Mesenteric fat pad (tissue), 1 donor: ENCODE measurements around the gene POTEF. TPM values are rescaled to one million over a fixed set of nuclear protein-coding genes. Genes with fewer than 3 reads are reported as not detected.
"Not testable (repeated sequence)": the region's sequence is repeated elsewhere in the genome, so short reads cannot be mapped to it uniquely, and the experiment has no call there.

ENCODE experiments used
- DNase-seq: peaks from one replicate; pipeline ENCODE4 v3.0.0-alpha.2; 2020; ENCODE audit warnings: low spot score
- total RNA-seq: library from RNA; stranded (reverse); fragmentation: NEBNext Ultra II Directional; extraction: Animal tissue kit (Norgen Biotek cat#: 25700); gene quantifications from one replicate; pipeline ENCODE4 v1.2.1, GENCODE V29; 2021
- donor health status: DM: yes; HTN: yes; CAD: no.

POTEF gene
- total RNA-seq, 1 donor from 2014 or later = not detected

DNA sequence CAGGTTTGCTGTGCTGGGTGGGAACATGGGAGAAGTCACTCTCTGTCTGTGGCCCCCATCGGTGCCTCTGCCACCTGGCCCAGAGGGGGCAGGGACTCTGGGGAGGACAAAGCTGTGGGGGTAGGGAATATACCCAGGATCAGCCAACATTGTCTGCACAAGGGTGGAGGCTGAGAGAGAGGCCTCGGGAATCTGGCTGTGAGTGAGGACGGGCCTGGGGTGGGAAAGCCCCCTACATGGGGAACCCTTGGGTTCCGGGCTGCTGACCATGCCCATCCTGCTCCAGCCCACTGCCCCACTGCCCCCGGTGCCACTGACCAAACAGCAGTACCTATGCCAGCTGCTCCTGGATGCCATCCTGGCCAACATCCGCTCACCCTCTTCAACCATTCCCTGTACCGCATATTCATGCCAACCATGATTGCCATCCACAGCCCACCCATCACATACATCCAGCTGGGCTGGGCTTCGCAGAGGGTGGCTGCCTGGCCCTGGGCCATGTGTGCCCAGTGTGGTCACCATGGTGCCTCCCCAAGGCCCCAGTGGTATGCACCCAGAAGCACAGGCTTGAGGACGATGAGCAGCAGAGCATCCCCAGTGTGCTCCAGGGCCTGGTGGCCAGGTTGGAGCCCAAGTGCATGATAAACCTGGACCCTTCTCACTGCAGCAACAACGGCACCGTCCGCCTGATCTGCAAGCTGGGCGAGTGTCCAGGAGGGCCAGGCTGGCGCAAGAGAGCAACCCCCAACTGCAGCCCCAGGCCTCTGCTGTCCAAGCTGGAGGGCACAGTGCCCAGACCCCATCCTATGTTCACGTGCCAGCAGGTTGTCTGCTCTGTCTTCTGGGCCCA is 6.9 kb upstream of the POTEF start:
- DNase-seq = no peak

DNA sequence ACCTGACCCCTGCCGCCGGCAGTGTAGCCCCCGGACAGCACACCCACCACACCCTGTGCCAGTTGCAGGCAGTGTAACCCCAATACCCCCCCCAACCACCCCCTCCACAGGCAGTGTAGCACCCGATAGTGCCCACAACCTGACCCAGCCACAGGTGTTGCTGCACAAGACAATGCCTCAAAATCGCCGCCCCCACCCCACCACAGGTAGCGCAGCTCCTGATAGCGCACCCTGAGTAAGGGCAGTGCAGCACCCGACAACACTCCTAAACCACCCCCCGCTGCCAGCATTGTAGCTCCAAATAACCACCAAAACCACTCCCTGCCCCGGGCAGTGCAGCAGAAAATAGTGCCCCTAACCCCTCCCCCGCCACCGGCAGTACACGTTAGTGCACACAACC is 558 bp downstream of the POTEF start:
- not testable (repeated sequence) for DNase-seq

DNA sequence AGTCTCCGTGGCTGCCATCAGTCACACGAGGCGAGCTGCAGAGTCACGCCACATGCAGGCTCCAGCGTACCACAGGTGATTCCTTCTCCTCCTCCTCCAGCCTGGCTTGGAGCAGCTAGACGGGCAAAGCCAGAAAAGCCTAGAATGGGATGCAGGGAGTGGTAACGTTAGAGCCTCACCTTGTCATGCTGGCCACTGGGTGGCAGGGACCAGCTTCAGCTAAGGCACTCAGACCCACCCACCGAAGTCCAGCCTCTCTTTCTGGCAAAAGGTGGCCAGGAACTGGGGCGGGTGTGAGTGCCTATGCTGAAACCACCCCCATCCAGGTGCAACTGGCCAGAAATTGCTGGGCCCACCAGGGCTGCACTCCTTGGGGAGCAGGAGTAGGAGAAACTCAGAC is 1.3 kb downstream of the POTEF start:
- DNase-seq = not testable (repeated sequence)

DNA sequence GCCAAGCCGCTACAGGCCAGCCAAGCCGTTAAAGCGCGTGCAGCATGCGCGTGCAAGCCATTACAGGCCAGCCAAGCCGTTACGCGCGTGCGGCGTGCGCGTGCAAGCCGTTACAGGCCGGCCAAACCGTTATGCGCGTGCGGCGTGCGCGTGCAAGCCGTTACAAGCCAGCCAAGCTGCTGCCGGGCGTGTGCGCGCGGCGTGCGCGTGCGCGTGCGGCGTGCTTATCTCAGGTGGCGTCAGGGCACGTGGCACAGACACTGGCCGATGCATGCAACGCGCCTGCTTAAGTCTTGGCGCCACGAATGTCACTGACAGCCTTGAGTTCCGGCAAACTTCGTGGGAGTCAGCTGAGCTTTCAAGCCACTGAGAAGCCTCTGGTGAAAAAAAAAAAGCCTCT is 8.1 kb downstream of the POTEF start:
- not testable (repeated sequence) for DNase-seq

DNA sequence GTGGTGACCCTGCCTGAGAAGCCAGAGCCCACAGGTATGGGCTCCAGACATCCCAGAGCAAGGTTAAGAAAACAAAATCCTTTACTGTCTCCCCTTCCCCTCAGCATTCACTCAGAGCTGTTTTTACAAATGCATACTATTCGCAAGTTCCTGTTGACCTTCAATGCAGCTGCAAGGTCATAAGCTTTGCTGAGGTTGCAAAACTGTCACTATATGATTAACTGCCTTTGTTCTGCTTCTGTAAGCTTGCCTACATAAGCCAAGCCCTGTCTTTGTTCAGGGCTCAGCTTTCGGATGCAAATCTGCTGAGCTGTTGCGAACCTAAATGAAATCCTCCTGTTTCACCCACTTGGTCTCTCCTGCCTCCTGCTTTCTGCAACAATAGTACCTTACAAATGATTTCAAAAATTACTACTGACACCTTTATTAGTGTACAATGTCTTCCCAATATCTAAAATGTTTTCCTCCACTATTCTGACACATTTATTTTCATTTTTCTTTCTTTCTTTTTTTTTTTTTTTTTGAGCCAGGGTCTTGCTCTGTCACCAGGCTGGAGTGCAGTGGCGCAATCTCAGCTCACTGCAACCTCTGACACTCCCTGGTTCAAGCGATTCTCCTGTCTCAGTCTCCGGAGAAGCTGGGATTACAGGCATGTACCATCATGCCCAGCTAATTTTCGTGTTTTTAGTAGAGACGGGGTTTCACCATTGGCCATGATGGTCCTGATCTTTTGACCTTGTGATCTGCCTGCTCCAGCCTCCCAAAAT is 26.2 kb downstream of the POTEF start:
- not testable (repeated sequence) for DNase-seq

DNA sequence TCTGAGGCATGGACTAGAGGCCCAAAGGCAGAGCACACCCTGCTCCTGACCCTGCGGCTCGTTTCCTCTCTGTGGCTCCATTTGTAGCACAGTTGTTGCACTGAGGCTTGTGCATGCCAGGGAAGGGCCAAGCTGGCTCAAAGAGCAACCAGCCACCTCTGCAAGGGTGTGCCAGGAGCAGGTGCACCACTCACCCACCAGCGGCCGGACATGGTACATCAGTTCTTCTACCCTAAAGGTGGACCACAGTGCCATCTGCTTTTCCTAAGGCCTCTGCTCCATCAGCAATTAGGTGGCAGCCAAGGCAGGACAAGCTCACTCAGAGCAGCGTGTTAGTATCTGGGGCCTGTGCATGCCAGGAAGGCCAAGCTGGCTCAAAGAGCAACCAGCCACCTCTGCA is 66.4 kb downstream of the POTEF start:
- not testable (repeated sequence) for DNase-seq

DNA sequence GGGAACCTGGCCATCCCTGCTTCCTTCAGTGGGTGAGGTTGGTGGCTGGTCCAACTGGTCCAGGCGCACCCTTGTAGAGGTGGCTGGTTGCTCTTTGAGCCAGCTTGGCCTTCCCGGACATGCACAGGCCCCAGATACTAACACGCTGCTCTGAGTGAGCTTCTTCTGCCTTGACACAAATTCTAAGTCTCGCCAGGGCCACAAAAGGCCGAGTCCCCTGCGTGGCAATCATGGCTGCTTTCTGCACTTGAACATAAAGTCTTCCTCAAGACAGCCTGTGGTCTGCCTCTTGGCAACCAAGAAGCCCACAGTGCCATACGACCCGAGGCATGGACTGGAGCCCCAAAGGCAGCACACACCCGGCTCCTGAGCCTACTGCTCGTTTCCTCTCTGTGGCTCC is 69.0 kb downstream of the POTEF start:
- not testable (repeated sequence) for DNase-seq

DNA sequence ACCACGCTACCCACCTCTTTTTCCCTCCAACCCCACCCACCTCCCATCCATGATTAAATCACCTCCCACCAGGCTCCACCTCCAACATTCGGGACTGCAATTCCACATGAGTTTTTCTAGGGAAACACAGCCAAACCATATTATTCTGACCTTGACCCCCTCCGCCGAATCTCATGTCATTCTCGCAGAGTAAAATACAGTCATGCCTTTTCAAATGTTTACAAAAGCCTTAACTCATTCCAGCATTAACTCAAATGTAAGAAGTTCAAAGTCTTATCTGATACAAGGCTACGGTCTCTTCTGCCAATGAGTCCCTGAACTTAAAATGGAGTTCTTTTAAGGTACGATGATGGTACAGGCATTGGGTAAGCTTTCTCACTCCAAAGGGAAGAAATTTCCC is 72.7 kb downstream of the POTEF start:
- DNase-seq = not testable (repeated sequence)

DNA sequence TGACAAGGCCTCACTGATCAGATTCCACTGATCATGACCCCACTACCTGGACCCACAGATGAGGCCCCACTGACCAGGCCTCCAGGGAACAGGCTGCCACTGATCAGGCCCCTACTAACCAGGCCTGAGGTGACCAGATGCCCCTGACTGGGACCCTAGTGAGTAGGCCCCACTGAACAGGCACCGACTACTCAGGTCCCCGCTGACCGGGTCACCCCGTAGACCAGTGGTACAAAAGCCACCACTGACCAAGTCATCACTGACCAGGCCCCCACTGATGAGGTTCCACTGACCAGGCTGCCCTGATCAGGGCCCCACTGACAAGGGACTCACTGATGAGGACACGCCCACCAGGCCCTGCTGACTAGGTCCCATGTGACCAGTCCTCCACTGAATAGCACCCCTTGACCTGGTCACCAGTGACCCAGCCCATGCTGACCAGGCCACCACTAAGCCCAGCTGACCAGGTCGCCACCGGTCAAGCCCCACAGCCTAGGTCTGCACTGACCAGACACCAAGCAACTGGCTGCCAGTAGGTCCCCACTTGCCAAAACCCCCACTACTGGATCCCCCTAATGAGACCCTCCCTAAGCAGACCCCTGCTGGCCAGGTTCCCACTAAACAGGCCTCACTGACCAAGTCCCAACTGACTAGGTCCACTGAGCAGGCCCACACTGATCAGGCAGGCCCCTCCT is 75.7 kb downstream of the POTEF start:
- not testable (repeated sequence) for DNase-seq

DNA sequence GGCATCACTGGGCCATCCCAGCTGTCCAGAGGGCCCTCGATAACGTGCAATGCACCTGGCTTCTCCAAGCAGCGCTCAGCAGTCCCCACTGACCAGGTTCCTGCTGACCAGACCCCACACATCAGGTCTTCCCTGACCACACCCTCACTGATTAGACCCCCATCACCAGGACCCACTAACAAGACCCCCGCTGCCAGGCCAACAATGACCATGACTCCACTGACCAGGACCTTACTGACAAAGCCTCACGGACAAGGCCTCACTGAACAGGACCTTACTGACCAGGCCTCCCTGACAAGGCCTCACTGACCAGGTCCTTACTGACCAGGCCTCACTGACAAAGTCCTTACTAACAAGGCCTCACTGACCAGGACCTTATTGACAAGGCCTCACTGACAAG is 76.6 kb downstream of the POTEF start:
- DNase-seq = not testable (repeated sequence)

DNA sequence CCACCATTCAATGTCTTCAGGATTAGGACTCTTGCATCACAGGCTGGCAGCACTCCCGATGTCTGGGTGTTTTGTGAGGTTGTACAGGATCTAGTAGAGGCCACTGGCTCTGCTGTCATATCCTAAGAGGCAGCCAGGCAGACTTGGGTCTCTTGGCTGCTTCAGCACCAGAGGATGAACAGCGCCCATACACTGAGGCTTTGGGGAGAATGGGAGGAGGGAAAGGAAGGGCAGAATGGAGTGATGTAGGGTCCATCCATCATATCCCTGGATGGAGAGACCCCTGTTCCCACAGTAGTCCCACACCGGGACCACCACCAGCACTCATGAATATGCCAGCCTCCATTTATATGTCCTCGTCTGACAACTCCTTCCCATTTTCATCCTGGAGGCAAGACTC is 80.6 kb downstream of the POTEF start:
- not testable (repeated sequence) for DNase-seq

DNA sequence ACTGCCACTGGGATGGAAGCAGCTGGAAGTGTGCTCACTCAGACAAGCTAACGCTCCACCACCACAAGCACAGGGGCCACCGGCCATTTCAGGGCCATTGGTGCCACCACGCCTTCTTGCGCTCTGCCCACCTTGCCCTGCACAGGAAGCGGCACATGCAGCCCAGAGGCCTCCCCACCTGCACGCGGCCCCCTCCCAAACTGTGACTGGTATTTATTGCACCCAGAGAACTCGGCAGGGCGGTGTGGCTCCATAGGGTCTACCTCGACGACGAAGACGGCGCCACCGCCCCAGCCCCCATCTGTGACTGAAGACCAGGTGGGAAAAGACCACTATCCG is 90.8 kb downstream of the POTEF start:
- not testable (repeated sequence) for DNase-seq

DNA sequence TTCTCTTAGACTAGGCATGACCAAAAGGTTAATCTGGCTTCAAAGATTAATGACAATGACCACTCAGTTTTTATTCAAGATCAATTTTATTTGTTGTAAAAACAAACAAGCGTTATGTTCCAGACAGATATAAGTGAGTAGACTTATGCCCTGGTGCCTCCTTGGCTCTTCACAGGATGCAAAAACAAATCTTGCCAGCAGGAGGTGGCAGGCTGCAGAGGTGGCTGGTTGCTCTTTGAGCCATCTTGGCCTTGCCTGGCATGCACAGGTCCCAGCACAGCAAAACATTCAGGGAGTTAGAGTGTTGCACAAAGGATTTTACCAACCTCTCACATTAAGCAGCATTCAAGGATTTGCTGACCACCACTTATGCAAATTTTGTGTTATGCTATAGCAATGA is 103.1 kb downstream of the POTEF start:
- not testable (repeated sequence) for DNase-seq

Other genes starting within 250 kb of the POTEF start
- not detected for gene RAB6C, start 149.6 kb downstream of the POTEF start, total RNA-seq
- 0.64 TPM for gene CCDC74B, start 15.9 kb upstream of the POTEF start, total RNA-seq
- 32.7 TPM for gene SMPD4, start 52.4 kb upstream of the POTEF start, total RNA-seq
- 132 TPM for gene MZT2B, start 53.0 kb upstream of the POTEF start, total RNA-seq
- gene TUBA3E, start 69.2 kb upstream of the POTEF start, total RNA-seq = not detected
- 104 TPM for gene IMP4, start 213.7 kb upstream of the POTEF start, total RNA-seq
- 52.2 TPM for gene PTPN18, start 226.8 kb upstream of the POTEF start, total RNA-seq